Trophoblast cell (in vitro differentiated cells and primary cell): ENCODE data around the gene RRP8.

ENCODE experiments used
- DNase-seq, 2 donors: peaks; one replicate each; pipeline ENCODE4 v3.0.0-alpha.2; 2016
- H2AFZ ChIP-seq: 2 replicates; pipeline ENCODE4 v1.6.1; 2013; ENCODE audit warnings: low read length, moderate library complexity, mild to moderate bottlenecking; ENCODE audit not compliant: insufficient read depth, poor library complexity
- H2AK5ac ChIP-seq: 2 replicates; pipeline ENCODE4 v1.6.1; 2013; ENCODE audit warnings: mild to moderate bottlenecking, low read length
- H2BK120ac ChIP-seq: 2 replicates; pipeline ENCODE4 v1.6.1; 2013; ENCODE audit warnings: low read length, mild to moderate bottlenecking, moderate library complexity; ENCODE audit not compliant: insufficient read depth, poor library complexity
- H2BK12ac ChIP-seq: 2 replicates; pipeline ENCODE4 v1.6.1; 2013; ENCODE audit warnings: mild to moderate bottlenecking, low read length, moderate library complexity
- H2BK5ac ChIP-seq: 2 replicates; pipeline ENCODE4 v1.6.1; 2013; ENCODE audit warnings: low read length, low read depth, moderate library complexity, mild to moderate bottlenecking; ENCODE audit not compliant: poor library complexity
- H3K14ac ChIP-seq: 2 replicates; pipeline ENCODE4 v1.6.1; 2013; ENCODE audit warnings: mild to moderate bottlenecking, low read length
- H3K18ac ChIP-seq: 2 replicates; pipeline ENCODE4 v1.6.1; 2013; ENCODE audit warnings: mild to moderate bottlenecking, low read length
- H3K23ac ChIP-seq: 2 replicates; pipeline ENCODE4 v1.6.1; 2013; ENCODE audit warnings: low read length
- H3K27ac ChIP-seq: 2 replicates; pipeline ENCODE4 v1.5.1; 2013; ENCODE audit warnings: low read depth, mild to moderate bottlenecking, inconsistent platforms, low read length, moderate library complexity
- H3K27me3 ChIP-seq: 2 replicates; pipeline ENCODE4 v1.6.1; 2013; ENCODE audit warnings: inconsistent platforms, mild to moderate bottlenecking, low read length, moderate library complexity; ENCODE audit not compliant: insufficient read depth
- H3K36me3 ChIP-seq, 2 experiments: 1 replicate in 1 of 2; 2 replicates in 1 of 2; pipeline ENCODE4 v1.6.1; 2013; ENCODE audit warnings: low read length in 2 of 2, mild to moderate bottlenecking in 2 of 2, moderate library complexity in 1 of 2; ENCODE audit not compliant: insufficient read depth in 2 of 2, control insufficient read depth in 1 of 2
- H3K4ac ChIP-seq: 2 replicates; pipeline ENCODE4 v1.6.1; 2013; ENCODE audit warnings: low read depth, mild to moderate bottlenecking, low read length, moderate library complexity
- H3K4me1 ChIP-seq, 2 experiments: 1 replicate in 1 of 2; 2 replicates in 1 of 2; pipeline ENCODE4 v1.6.1; 2013; ENCODE audit warnings: low read length in 2 of 2, mild to moderate bottlenecking in 2 of 2, moderate library complexity in 1 of 2; ENCODE audit not compliant: insufficient read depth in 2 of 2, control insufficient read depth in 1 of 2
- H3K4me2 ChIP-seq: 2 replicates; pipeline ENCODE4 v1.6.1; 2013; ENCODE audit warnings: inconsistent platforms, mild to moderate bottlenecking, low read length, moderate library complexity
- H3K4me3 ChIP-seq: 2 replicates; pipeline ENCODE4 v1.5.1; 2013; ENCODE audit warnings: mild to moderate bottlenecking, low read depth, low read length, inconsistent platforms
- H3K79me1 ChIP-seq: one replicate; pipeline ENCODE4 v1.6.1; 2013; ENCODE audit warnings: low read length
- H3K79me2 ChIP-seq: 2 replicates; pipeline ENCODE4 v1.6.1; 2013; ENCODE audit warnings: low read length, mild to moderate bottlenecking; ENCODE audit not compliant: control insufficient read depth, insufficient read depth, poor library complexity
- H3K9ac ChIP-seq: 2 replicates; pipeline ENCODE4 v1.6.1; 2013; ENCODE audit warnings: mild to moderate bottlenecking, low read length
- H3K9me3 ChIP-seq: 2 replicates; pipeline ENCODE4 v1.6.1; 2013; ENCODE audit warnings: low read depth, mild to moderate bottlenecking, control low read depth, inconsistent platforms, low read length; ENCODE audit not compliant: insufficient read depth
- H4K12ac ChIP-seq: 2 replicates; pipeline ENCODE4 v1.6.1; 2013; ENCODE audit warnings: low read depth, mild to moderate bottlenecking, low read length, moderate library complexity
- H4K8ac ChIP-seq: 2 replicates; pipeline ENCODE4 v1.6.1; 2013; ENCODE audit warnings: low read depth, mild to moderate bottlenecking, low read length, moderate library complexity
- H4K91ac ChIP-seq: one replicate; pipeline ENCODE4 v1.6.1; 2013; ENCODE audit warnings: low read depth, mild to moderate bottlenecking, low read length, moderate library complexity
- WGBS: extraction: QIAGEN DNeasy Blood & Tissue Kit; methylation state at CpG from one replicate; pipeline ENCODE4 v1.1.7; 2013; ENCODE audit warnings: missing lambda C conversion rate; ENCODE audit not compliant: insufficient read length, insufficient coverage; ENCODE audit errors: extremely low coverage; 5-methylcytosine and 5-hydroxymethylcytosine counted together

Gene RRP8

GRCh38 chr11:6614446-6614845 lies 11.0 kb upstream of the RRP8 start:
- Histone ChIP-seq H3K79me1 (peaks cover 18% of the 10 kb centered on the region), H2BK120ac (no peak overlapping the region), H3K79me2 (peaks cover 12% of the 10 kb centered on the region), H3K4ac (no peak overlapping the region), H3K18ac (no peak overlapping the region), H2AFZ (no peak overlapping the region), H4K91ac (no peak overlapping the region), H3K23ac (no peak overlapping the region), H3K9me3 (no peaks in the 10 kb centered on the region), H3K4me3 (no peak overlapping the region), H2AK5ac (no peak overlapping the region), H3K36me3 (peaks cover 21 to 41% of the 10 kb centered on the region in 2 experiments), H4K8ac (no peak overlapping the region), H3K27me3 (no peaks in the 10 kb centered on the region), H3K4me1 (peaks cover 7 to 17% of the 10 kb centered on the region in 2 experiments), H2BK5ac (no peak overlapping the region), H3K14ac (no peak overlapping the region), H3K4me2 (no peak overlapping the region), H3K27ac (no peak overlapping the region), H2BK12ac (no peak overlapping the region), H4K12ac (no peak overlapping the region), H3K9ac (no peak overlapping the region)
- no CpG with 5 or more reads among the region's 2 CpGs for WGBS
- DNase-seq, result no peak

GRCh38 chr11:6613496-6613895 lies 10.1 kb upstream of the RRP8 start:
- H4K8ac ChIP-seq, result no peak overlapping the region
- H2BK12ac ChIP-seq, result no peak overlapping the region
- no peak overlapping the region for H3K23ac ChIP-seq
- H3K4ac ChIP-seq, result no peak overlapping the region
- H3K4me3 ChIP-seq, result no peak overlapping the region
- no peak overlapping the region for H2BK120ac ChIP-seq
- no peak overlapping the region for H2AK5ac ChIP-seq
- DNase-seq, result no peak
- H3K4me1 ChIP-seq, result peaks cover 4 to 12% of the 10 kb centered on the region in 2 experiments
- H4K91ac ChIP-seq, result no peak overlapping the region
- H3K79me2 ChIP-seq, result peaks cover 9% of the 10 kb centered on the region
- no peak overlapping the region for H2BK5ac ChIP-seq
- no peak overlapping the region for H3K14ac ChIP-seq
- H3K79me1 ChIP-seq, result peaks cover 14% of the 10 kb centered on the region
- peaks cover 31 to 51% of the 10 kb centered on the region in 2 experiments for H3K36me3 ChIP-seq
- H3K27me3 ChIP-seq, result no peaks in the 10 kb centered on the region
- no peak overlapping the region for H2AFZ ChIP-seq
- no peak overlapping the region for H3K27ac ChIP-seq
- H3K9ac ChIP-seq, result no peak overlapping the region
- H3K18ac ChIP-seq, result no peak overlapping the region
- H4K12ac ChIP-seq, result no peak overlapping the region
- no peaks in the 10 kb centered on the region for H3K9me3 ChIP-seq
- 100% methylated on average over 2 of the region's 3 CpGs for WGBS
- peak overlapping the region; percentile 65 for H3K4me2 ChIP-seq

GRCh38 chr11:6612213-6613041 lies 9.0 kb upstream of the RRP8 start, which contains the start of gene TAF10:
Gene TAF10 (minus strand): TSS chr11:6612216. CDS start chr11:6612189, 27 bp downstream.
- peak within 1 kb of the TSS; percentile 87 for H3K4ac ChIP-seq
- H3K36me3 ChIP-seq, result peaks cover 38 to 59% of the 10 kb centered on the region in 2 experiments
- peak within 1 kb of the TSS; percentile 79 for H2BK5ac ChIP-seq
- peak within 1 kb of the TSS; percentile 80 for H2AK5ac ChIP-seq
- peak within 1 kb of the TSS; percentile 1 for H2BK12ac ChIP-seq
- H3K4me2 ChIP-seq, result peak within 1 kb of the TSS; percentile 72
- DNase-seq, result peak; percentile 97 to 98
- H2AFZ ChIP-seq, result peak within 1 kb of the TSS; percentile 81
- no peaks in the 10 kb centered on the region for H3K27me3 ChIP-seq
- peak within 1 kb of the TSS; percentile 82 for H4K8ac ChIP-seq
- peak within 1 kb of the TSS; percentile 96 for H3K27ac ChIP-seq
- no CpG with 5 or more reads among the region's 51 CpGs for WGBS
- no peaks in the 10 kb centered on the region for H3K9me3 ChIP-seq
- H4K91ac ChIP-seq, result peak within 1 kb of the TSS; percentile 94
- peak within 1 kb of the TSS; percentile 91 for H3K4me3 ChIP-seq
- no peak within 1 kb of the TSS for H3K23ac ChIP-seq
- H3K79me1 ChIP-seq, result peaks cover 19% of the 10 kb centered on the region
- peaks cover 9% of the 10 kb centered on the region for H3K79me2 ChIP-seq
- H4K12ac ChIP-seq, result peak within 1 kb of the TSS; percentile 86
- peak within 1 kb of the TSS; percentile 94 for H3K14ac ChIP-seq
- peak within 1 kb of the TSS; percentile 70 for H2BK120ac ChIP-seq
- peaks cover 6 to 20% of the 10 kb centered on the region in 2 experiments for H3K4me1 ChIP-seq
- H3K9ac ChIP-seq, result peak within 1 kb of the TSS; percentile 90
- peak within 1 kb of the TSS; percentile 96 for H3K18ac ChIP-seq

GRCh38 chr11:6611963-6612212 lies 8.5 kb upstream of the RRP8 start:
- no CpG with 5 or more reads among the region's 36 CpGs for WGBS
- peak overlapping the region; percentile 29 for H2BK120ac ChIP-seq
- peaks cover 7 to 21% of the 10 kb centered on the region in 2 experiments for H3K4me1 ChIP-seq
- peak overlapping the region; percentile 51 for H2AK5ac ChIP-seq
- peak overlapping the region; percentile 72 for H3K4me2 ChIP-seq
- H3K79me1 ChIP-seq, result peaks cover 20% of the 10 kb centered on the region
- H3K18ac ChIP-seq, result peak overlapping the region; percentile 77
- peak overlapping the region; percentile 60 for H3K4ac ChIP-seq
- peak overlapping the region; percentile 91 for H3K4me3 ChIP-seq
- H2AFZ ChIP-seq, result peak overlapping the region; percentile 42
- peak overlapping the region; percentile 80 for H3K9ac ChIP-seq
- H3K79me2 ChIP-seq, result peaks cover 9% of the 10 kb centered on the region
- H4K12ac ChIP-seq, result peak overlapping the region; percentile 68
- H3K27ac ChIP-seq, result peak overlapping the region; percentile 79
- peak overlapping the region; percentile 91 for H4K91ac ChIP-seq
- H2BK5ac ChIP-seq, result peak overlapping the region; percentile 79
- no peak overlapping the region for H3K23ac ChIP-seq
- H3K27me3 ChIP-seq, result no peaks in the 10 kb centered on the region
- H3K36me3 ChIP-seq, result peaks cover 38 to 59% of the 10 kb centered on the region in 2 experiments
- H3K9me3 ChIP-seq, result no peaks in the 10 kb centered on the region
- no peak overlapping the region for H2BK12ac ChIP-seq
- DNase-seq, result no peak
- H3K14ac ChIP-seq, result peak overlapping the region; percentile 82
- peak overlapping the region; percentile 82 for H4K8ac ChIP-seq
